Ovary (tissue), 3 donors: ENCODE results near the gene SLC12A8.

Source experiments
- CTCF ChIP-seq, 3 donors: fragments of 450-650 bp in 2 of 3; fragments of 200-600 bp in 1 of 3; IDR thresholded peaks; one replicate each; pipeline versions ENCODE4 v1.5.1 to v1.8.0; 2016 to 2022; ENCODE audit warnings: antibody characterized with exemption in 3 of 3, mild to moderate bottlenecking in 1 of 3
- EP300 ChIP-seq: sonication (generic); formaldehyde crosslinking; IDR thresholded peaks from one replicate; pipeline ENCODE4 v1.6.1; 2017; ENCODE audit warnings: antibody characterized with exemption
- POLR2A ChIP-seq: fragments of 450-650 bp; IDR thresholded peaks from one replicate; pipeline ENCODE4 v1.6.1; 2017; ENCODE audit warnings: antibody characterized with exemption, mild to moderate bottlenecking, moderate library complexity
- donor health status: DM: no; HTN: no; CAD: no.

- TF ChIP-seq CTCF (IDR thresholded peaks at IDR 0.05): no peak
- no peak for TF ChIP-seq EP300
- TF ChIP-seq POLR2A: no peak
Observed at GRCh38 chr3:125090649-125091048, 121.9 kb downstream of the SLC12A8 start.
